Measurements from ENCODE around the gene GPAT2.
"Not testable (repeated sequence)": the region's sequence is repeated elsewhere in the genome, so short reads cannot be mapped to it uniquely, and the experiment has no call there.

Gene GPAT2

GRCh38 chr2:96023701-96024100, 11.0 kb downstream of the GPAT2 start:
- not testable (repeated sequence) for FAIRE-seq

- FAIRE-seq: peak; percentile 68
Measured at GRCh38 chr2:96022701-96023447, 11.8 kb downstream of the GPAT2 start.

- FAIRE-seq: not testable (repeated sequence)
Measured at GRCh38 chr2:96022126-96022525, 12.6 kb downstream of the GPAT2 start.

- not testable (repeated sequence) for FAIRE-seq
Measured at GRCh38 chr2:96021142-96021541, 13.6 kb downstream of the GPAT2 start.

- FAIRE-seq: not testable (repeated sequence)
Measured at GRCh38 chr2:96019909-96020590, 14.7 kb downstream of the GPAT2 start.

GRCh38 chr2:96016321-96016720, 18.4 kb downstream of the GPAT2 start:
- FAIRE-seq: not testable (repeated sequence)

- FAIRE-seq: not testable (repeated sequence)
Measured at GRCh38 chr2:96012792-96013264, 21.9 kb downstream of the GPAT2 start.

- FAIRE-seq: not testable (repeated sequence)
Measured at GRCh38 chr2:96012086-96012791, 22.5 kb downstream of the GPAT2 start.

- not testable (repeated sequence) for FAIRE-seq
Measured at GRCh38 chr2:96011129-96011455, 23.6 kb downstream of the GPAT2 start.

- not testable (repeated sequence) for FAIRE-seq
Measured at GRCh38 chr2:96010320-96011128, 24.2 kb downstream of the GPAT2 start.

- not testable (repeated sequence) for FAIRE-seq
Measured at GRCh38 chr2:96009833-96010232, 24.9 kb downstream of the GPAT2 start.

GRCh38 chr2:96008051-96008450, 26.7 kb downstream of the GPAT2 start:
- FAIRE-seq: not testable (repeated sequence)

- FAIRE-seq: not testable (repeated sequence)
Measured at GRCh38 chr2:96006248-96006647, 28.5 kb downstream of the GPAT2 start.

- peak; percentile 97 for FAIRE-seq
Measured at GRCh38 chr2:95992520-95993272, 42.0 kb downstream of the GPAT2 start.

- FAIRE-seq: not testable (repeated sequence)
Measured at GRCh38 chr2:95992102-95992501, 42.6 kb downstream of the GPAT2 start.

- not testable (repeated sequence) for FAIRE-seq
Measured at GRCh38 chr2:95991351-95992094, 43.2 kb downstream of the GPAT2 start, which contains the start of gene ANKRD36C. ANKRD36C (minus strand) TSS chr2:95991824; CDS start chr2:95991708, 116 bp downstream.

- not testable (repeated sequence) for FAIRE-seq
Measured at GRCh38 chr2:95990884-95991283, 43.8 kb downstream of the GPAT2 start.
